GM23338 (cell line): ENCODE measurements around the gene SLC20A1. TPM values are rescaled to one million over a fixed set of nuclear protein-coding genes. Genes with fewer than 3 reads are reported as not detected.
A peak's percentile ranks its signal among the peaks of the same experiment; 100 is the strongest.

Experiments used
- ATAC-seq: fragments of 200-7000 bp; cut with Tn5 transposase; 3 replicates; pipeline ENCODE4 v1.9.1; 2020
- DNase-seq: peaks from one replicate; pipeline ENCODE4 v3.0.0-alpha.2; 2015; ENCODE audit warnings: low spot score
- H2AFZ ChIP-seq: fragments of 200-600 bp; sonication (generic); 2 replicates; pipeline ENCODE4 v1.8.0; 2016; ENCODE audit warnings: antibody characterized with exemption, mild to moderate bottlenecking, moderate library complexity
- H3F3A ChIP-seq: fragments of 200-600 bp; sonication (generic); replicated peaks from 2 replicates; pipeline ENCODE4 v1.8.0; 2017; ENCODE audit warnings: antibody characterized with exemption, mixed run types, low read depth
- H3K27ac ChIP-seq: fragments of 200-600 bp; sonication (generic); 2 replicates; pipeline ENCODE4 v1.6.1; 2016; ENCODE audit warnings: low read depth
- H3K27me3 ChIP-seq: fragments of 200-600 bp; sonication (generic); 2 replicates; pipeline ENCODE4 v1.8.0; 2016; ENCODE audit warnings: mild to moderate bottlenecking, mixed run types, moderate library complexity; ENCODE audit not compliant: insufficient read depth
- H3K36me3 ChIP-seq: fragments of 200-600 bp; sonication (generic); 2 replicates; pipeline ENCODE4 v1.8.0; 2016; ENCODE audit warnings: mild to moderate bottlenecking; ENCODE audit not compliant: insufficient read depth
- H3K4me1 ChIP-seq: fragments of 200-600 bp; sonication (generic); 2 replicates; pipeline ENCODE4 v1.8.0; 2016; ENCODE audit warnings: mild to moderate bottlenecking, moderate library complexity; ENCODE audit not compliant: insufficient read depth
- H3K4me2 ChIP-seq: fragments of 200-600 bp; sonication (generic); 2 replicates; pipeline ENCODE4 v1.7.1; 2017; ENCODE audit warnings: mixed run types
- H3K4me3 ChIP-seq: fragments of 200-600 bp; sonication (generic); 2 replicates; pipeline ENCODE4 v1.6.1; 2016; ENCODE audit warnings: mixed run types
- H3K79me2 ChIP-seq: fragments of 200-600 bp; sonication (generic); replicated peaks from 2 replicates; pipeline ENCODE4 v1.8.0; 2017; ENCODE audit warnings: mild to moderate bottlenecking; ENCODE audit not compliant: insufficient read depth
- H3K9me2 ChIP-seq: fragments of 200-600 bp; sonication (generic); 2 replicates; pipeline ENCODE4 v1.8.0; 2017; ENCODE audit not compliant: insufficient read depth
- H4K20me1 ChIP-seq: fragments of 200-600 bp; sonication (generic); replicated peaks from 2 replicates; pipeline ENCODE4 v1.8.0; 2017; ENCODE audit warnings: mild to moderate bottlenecking; ENCODE audit not compliant: insufficient read depth
- H3K27ac Mint-ChIP-seq: 2 replicates; pipeline ENCODE4 v1.8.0; 2020; ENCODE audit warnings: inconsistent platforms, mild to moderate bottlenecking, moderate library complexity, mixed read lengths
- H3K27me3 Mint-ChIP-seq: 3 replicates; pipeline ENCODE4 v1.8.0; 2022; ENCODE audit warnings: low read depth, mild to moderate bottlenecking, moderate library complexity, mixed read lengths, inconsistent platforms; ENCODE audit not compliant: insufficient read depth, poor library complexity
- H3K36me3 Mint-ChIP-seq: 3 replicates; pipeline ENCODE4 v1.8.0; 2021; ENCODE audit warnings: low read depth, mild to moderate bottlenecking, inconsistent platforms, moderate library complexity, mixed read lengths
- H3K4me1 Mint-ChIP-seq: 3 replicates; pipeline ENCODE4 v1.8.0; 2020; ENCODE audit warnings: mild to moderate bottlenecking, inconsistent platforms, mixed read lengths
- H3K4me3 Mint-ChIP-seq: 3 replicates; pipeline ENCODE4 v1.8.0; 2021; ENCODE audit warnings: moderate library complexity, mild to moderate bottlenecking, inconsistent platforms, mixed read lengths
- H3K9me3 Mint-ChIP-seq: 3 replicates; pipeline ENCODE4 v1.8.0; 2020; ENCODE audit warnings: moderate library complexity, mild to moderate bottlenecking, inconsistent platforms, mixed read lengths
- CREB1 ChIP-seq: fragments of 250-450 bp; sonication (Bioruptor Pico); IDR thresholded peaks from 2 replicates; pipeline ENCODE4 v1.5.0; 2020; ENCODE audit warnings: low read depth, mild to moderate bottlenecking, moderate library complexity
- EZH2 ChIP-seq: fragments of 200-600 bp; sonication (generic); IDR thresholded peaks from one replicate; pipeline ENCODE4 v1.8.0; 2017; ENCODE audit warnings: antibody characterized with exemption, mild to moderate bottlenecking, low read depth; ENCODE audit not compliant: unreplicated experiment
- EZH2phosphoT487 ChIP-seq: fragments of 200-600 bp; sonication (generic); IDR thresholded peaks from one replicate; pipeline ENCODE4 v1.8.1; 2018; ENCODE audit warnings: antibody characterized with exemption; ENCODE audit not compliant: unreplicated experiment
- JUNB ChIP-seq: IDR thresholded peaks from one replicate; pipeline ENCODE4 v1.6.1; 2016; ENCODE audit warnings: antibody characterized with exemption; ENCODE audit not compliant: unreplicated experiment
- NANOG ChIP-seq: IDR thresholded peaks from 2 replicates; pipeline ENCODE4 v1.6.1; 2016; ENCODE audit warnings: antibody characterized with exemption, borderline replicate concordance
- POLR2AphosphoS5 ChIP-seq: IDR thresholded peaks from 2 replicates; pipeline ENCODE4 v1.6.1; 2016; ENCODE audit warnings: antibody characterized with exemption, low read depth
- STAT1 ChIP-seq: IDR thresholded peaks from one replicate; pipeline ENCODE4 v1.6.1; 2016; ENCODE audit warnings: antibody characterized with exemption; ENCODE audit not compliant: unreplicated experiment
- ZNF114 ChIP-seq: fragments of 250-450 bp; sonication (Bioruptor Pico); IDR thresholded peaks from 2 replicates; pipeline ENCODE4 v1.5.0; 2020; ENCODE audit warnings: mild to moderate bottlenecking, moderate library complexity
- ZNF331 ChIP-seq: fragments of 250-450 bp; sonication (Bioruptor Pico); IDR thresholded peaks from 2 replicates; pipeline ENCODE4 v1.5.0; 2020; ENCODE audit warnings: low read depth, mild to moderate bottlenecking, moderate library complexity
- ZNF462 ChIP-seq: fragments of 250-450 bp; sonication (Bioruptor Pico); IDR thresholded peaks from 2 replicates; pipeline ENCODE4 v1.5.0; 2020; ENCODE audit warnings: mild to moderate bottlenecking, moderate library complexity
- polyA plus RNA-seq: library from polyadenylated mRNA; unstranded; fragments of >200 nt; fragmentation: Nextera tagmentation; extraction: Ambion mirVana; gene quantifications from 2 replicates; pipeline ENCODE4 v1.2.1, GENCODE V29; 2016
- total RNA-seq: library from RNA; depleted of rRNA; stranded (reverse); fragments of >200 nt; shearing (Covaris generic); gene quantifications from 2 replicates; pipeline ENCODE4 v1.2.3, GENCODE V29; 2014
- TF ChIP-seq, protein P1 (sequence below): IDR thresholded peaks from one replicate; pipeline ENCODE4 v1.6.1; 2018; ENCODE audit warnings: antibody characterized with exemption; ENCODE audit not compliant: unreplicated experiment
- TF ChIP-seq, protein P2 (sequence below), 2 experiments: fragments of 200-600 bp in 1 of 2; sonication (generic) in 1 of 2; conservative IDR thresholded peaks; 2 replicates each; pipeline versions ENCODE4 v1.5.1 to v1.6.1; 2016 to 2017; ENCODE audit warnings: antibody characterized with exemption in 2 of 2, low read depth in 2 of 2, mild to moderate bottlenecking in 2 of 2, moderate library complexity in 1 of 2
- TF ChIP-seq, protein P3 (sequence below): IDR thresholded peaks from 2 replicates; pipeline ENCODE4 v1.6.1; 2016; ENCODE audit warnings: antibody characterized with exemption

SLC20A1 gene
- total and polyA plus RNA-seq, 2 experiments from 2014 or later, result 52.9 to 84.3 TPM

- Mint-ChIP-seq H3K27me3 (peaks cover 2% of the 10 kb centered on the region), H3K9me3 (no peaks in the 10 kb centered on the region), H3K27ac (no peak overlapping the region), H3K4me3 (no peak overlapping the region), H3K4me1 (no peaks in the 10 kb centered on the region; the same call in 1 of the 3 replicates), H3K36me3 (no peaks in the 10 kb centered on the region)
- H3K27ac ChIP-seq, result no peak overlapping the region
- H3K27me3 ChIP-seq, result no peaks in the 10 kb centered on the region
- H3K4me3 ChIP-seq, result no peak overlapping the region
- TF ChIP-seq, protein P1, sequence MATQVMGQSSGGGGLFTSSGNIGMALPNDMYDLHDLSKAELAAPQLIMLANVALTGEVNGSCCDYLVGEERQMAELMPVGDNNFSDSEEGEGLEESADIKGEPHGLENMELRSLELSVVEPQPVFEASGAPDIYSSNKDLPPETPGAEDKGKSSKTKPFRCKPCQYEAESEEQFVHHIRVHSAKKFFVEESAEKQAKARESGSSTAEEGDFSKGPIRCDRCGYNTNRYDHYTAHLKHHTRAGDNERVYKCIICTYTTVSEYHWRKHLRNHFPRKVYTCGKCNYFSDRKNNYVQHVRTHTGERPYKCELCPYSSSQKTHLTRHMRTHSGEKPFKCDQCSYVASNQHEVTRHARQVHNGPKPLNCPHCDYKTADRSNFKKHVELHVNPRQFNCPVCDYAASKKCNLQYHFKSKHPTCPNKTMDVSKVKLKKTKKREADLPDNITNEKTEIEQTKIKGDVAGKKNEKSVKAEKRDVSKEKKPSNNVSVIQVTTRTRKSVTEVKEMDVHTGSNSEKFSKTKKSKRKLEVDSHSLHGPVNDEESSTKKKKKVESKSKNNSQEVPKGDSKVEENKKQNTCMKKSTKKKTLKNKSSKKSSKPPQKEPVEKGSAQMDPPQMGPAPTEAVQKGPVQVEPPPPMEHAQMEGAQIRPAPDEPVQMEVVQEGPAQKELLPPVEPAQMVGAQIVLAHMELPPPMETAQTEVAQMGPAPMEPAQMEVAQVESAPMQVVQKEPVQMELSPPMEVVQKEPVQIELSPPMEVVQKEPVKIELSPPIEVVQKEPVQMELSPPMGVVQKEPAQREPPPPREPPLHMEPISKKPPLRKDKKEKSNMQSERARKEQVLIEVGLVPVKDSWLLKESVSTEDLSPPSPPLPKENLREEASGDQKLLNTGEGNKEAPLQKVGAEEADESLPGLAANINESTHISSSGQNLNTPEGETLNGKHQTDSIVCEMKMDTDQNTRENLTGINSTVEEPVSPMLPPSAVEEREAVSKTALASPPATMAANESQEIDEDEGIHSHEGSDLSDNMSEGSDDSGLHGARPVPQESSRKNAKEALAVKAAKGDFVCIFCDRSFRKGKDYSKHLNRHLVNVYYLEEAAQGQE, result no peak
- TF ChIP-seq ZNF114 (CRISPR knock-in tag) (no peak), ZNF331 (CRISPR knock-in tag) (no peak), NANOG (no peak), JUNB (no peak), CREB1 (CRISPR knock-in tag) (no peak), STAT1 (no peak), EZH2phosphoT487 (no peak), EZH2 (no peak), POLR2AphosphoS5 (no peak), ZNF462 (no peak)
- TF ChIP-seq, protein P2, sequence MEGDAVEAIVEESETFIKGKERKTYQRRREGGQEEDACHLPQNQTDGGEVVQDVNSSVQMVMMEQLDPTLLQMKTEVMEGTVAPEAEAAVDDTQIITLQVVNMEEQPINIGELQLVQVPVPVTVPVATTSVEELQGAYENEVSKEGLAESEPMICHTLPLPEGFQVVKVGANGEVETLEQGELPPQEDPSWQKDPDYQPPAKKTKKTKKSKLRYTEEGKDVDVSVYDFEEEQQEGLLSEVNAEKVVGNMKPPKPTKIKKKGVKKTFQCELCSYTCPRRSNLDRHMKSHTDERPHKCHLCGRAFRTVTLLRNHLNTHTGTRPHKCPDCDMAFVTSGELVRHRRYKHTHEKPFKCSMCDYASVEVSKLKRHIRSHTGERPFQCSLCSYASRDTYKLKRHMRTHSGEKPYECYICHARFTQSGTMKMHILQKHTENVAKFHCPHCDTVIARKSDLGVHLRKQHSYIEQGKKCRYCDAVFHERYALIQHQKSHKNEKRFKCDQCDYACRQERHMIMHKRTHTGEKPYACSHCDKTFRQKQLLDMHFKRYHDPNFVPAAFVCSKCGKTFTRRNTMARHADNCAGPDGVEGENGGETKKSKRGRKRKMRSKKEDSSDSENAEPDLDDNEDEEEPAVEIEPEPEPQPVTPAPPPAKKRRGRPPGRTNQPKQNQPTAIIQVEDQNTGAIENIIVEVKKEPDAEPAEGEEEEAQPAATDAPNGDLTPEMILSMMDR (conservative IDR thresholded peaks at IDR 0.05; ENCODE audit: low read depth in 2 of 2), result no peak
- TF ChIP-seq, protein P3, sequence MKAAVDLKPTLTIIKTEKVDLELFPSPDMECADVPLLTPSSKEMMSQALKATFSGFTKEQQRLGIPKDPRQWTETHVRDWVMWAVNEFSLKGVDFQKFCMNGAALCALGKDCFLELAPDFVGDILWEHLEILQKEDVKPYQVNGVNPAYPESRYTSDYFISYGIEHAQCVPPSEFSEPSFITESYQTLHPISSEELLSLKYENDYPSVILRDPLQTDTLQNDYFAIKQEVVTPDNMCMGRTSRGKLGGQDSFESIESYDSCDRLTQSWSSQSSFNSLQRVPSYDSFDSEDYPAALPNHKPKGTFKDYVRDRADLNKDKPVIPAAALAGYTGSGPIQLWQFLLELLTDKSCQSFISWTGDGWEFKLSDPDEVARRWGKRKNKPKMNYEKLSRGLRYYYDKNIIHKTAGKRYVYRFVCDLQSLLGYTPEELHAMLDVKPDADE, result no peak
- H3K4me2 ChIP-seq, result no peak overlapping the region
- no peaks in the 10 kb centered on the region for H3F3A ChIP-seq
- H3K9me2 ChIP-seq, result no peaks in the 10 kb centered on the region
- DNase-seq (no peak), ATAC-seq (no peak)
- no peaks in the 10 kb centered on the region for H3K4me1 ChIP-seq
- H3K36me3 ChIP-seq, result no peaks in the 10 kb centered on the region
- 0 out of 2 replicates have a peak overlapping the region, but pooled peaks have one; percentile 70 for H2AFZ ChIP-seq
- H4K20me1 ChIP-seq, result no peaks in the 10 kb centered on the region
- no peaks in the 10 kb centered on the region for H3K79me2 ChIP-seq
Observed at GRCh38 chr2:112684415-112684775, 38.7 kb downstream of the SLC20A1 start.
